ENCODE data around the gene TXLNG.
A peak's percentile ranks its signal among the peaks of the same experiment; 100 is the strongest.
"Not testable (repeated sequence)": the region's sequence is repeated elsewhere in the genome, so short reads cannot be mapped to it uniquely, and the experiment has no call there.

TXLNG gene

GRCh38 chrX:16839219-16839851 lies 53.1 kb downstream of the TXLNG start:
- DNase-seq, result peak; percentile 82

- peak; percentile 81 for DNase-seq
These were observed 53.7 kb downstream of the TXLNG start for GRCh38 chrX:16839852-16840460.

GRCh38 chrX:16842684-16843083 lies 56.4 kb downstream of the TXLNG start:
- DNase-seq, result no peak

- peak; percentile 86 for DNase-seq
These were observed 57.1 kb downstream of the TXLNG start for GRCh38 chrX:16843208-16843909.

GRCh38 chrX:16845686-16846085 lies 59.4 kb downstream of the TXLNG start:
- DNase-seq, result no peak

GRCh38 chrX:16848541-16848940 lies 62.3 kb downstream of the TXLNG start:
- no peak for DNase-seq

- DNase-seq, result no peak
These were observed 65.2 kb downstream of the TXLNG start for GRCh38 chrX:16851421-16851820.

GRCh38 chrX:16851827-16852226 lies 65.6 kb downstream of the TXLNG start:
- DNase-seq, result no peak

GRCh38 chrX:16852617-16853179 lies 66.4 kb downstream of the TXLNG start:
- no peak for DNase-seq

GRCh38 chrX:16853537-16853936 lies 67.3 kb downstream of the TXLNG start:
- DNase-seq, result no peak

GRCh38 chrX:16855363-16856075 lies 69.3 kb downstream of the TXLNG start:
- DNase-seq, result peak; percentile 47

- DNase-seq, result not testable (repeated sequence)
These were observed 69.8 kb downstream of the TXLNG start for GRCh38 chrX:16856076-16856404.

- no peak for DNase-seq
These were observed 70.5 kb downstream of the TXLNG start for GRCh38 chrX:16856744-16857143.

- no peak for DNase-seq
These were observed 76.6 kb downstream of the TXLNG start for GRCh38 chrX:16862829-16863228.

- DNase-seq, result no peak
These were observed 81.7 kb downstream of the TXLNG start for GRCh38 chrX:16867947-16868346.

GRCh38 chrX:16868920-16869319 lies 82.7 kb downstream of the TXLNG start:
- DNase-seq, result no peak

- peak; percentile 62 for DNase-seq
These were observed 83.3 kb downstream of the TXLNG start for GRCh38 chrX:16869393-16870094.

GRCh38 chrX:16870095-16870861 lies 84.0 kb downstream of the TXLNG start, which contains the start of gene RBBP7:
TSS of gene RBBP7 (minus strand) at chrX:16870362. CDS start at chrX:16870053, 309 bp downstream.
- peak; percentile 97 for DNase-seq

GRCh38 chrX:16870862-16871815 lies 84.9 kb downstream of the TXLNG start:
- DNase-seq, result peak; percentile 75

GRCh38 chrX:16873106-16873505 lies 86.8 kb downstream of the TXLNG start:
- DNase-seq, result no peak
